Measurements from ENCODE around the gene KDM4C.
"Not testable (repeated sequence)": the region's sequence is repeated elsewhere in the genome, so short reads cannot be mapped to it uniquely, and the experiment has no call there.

KDM4C gene

DNA sequence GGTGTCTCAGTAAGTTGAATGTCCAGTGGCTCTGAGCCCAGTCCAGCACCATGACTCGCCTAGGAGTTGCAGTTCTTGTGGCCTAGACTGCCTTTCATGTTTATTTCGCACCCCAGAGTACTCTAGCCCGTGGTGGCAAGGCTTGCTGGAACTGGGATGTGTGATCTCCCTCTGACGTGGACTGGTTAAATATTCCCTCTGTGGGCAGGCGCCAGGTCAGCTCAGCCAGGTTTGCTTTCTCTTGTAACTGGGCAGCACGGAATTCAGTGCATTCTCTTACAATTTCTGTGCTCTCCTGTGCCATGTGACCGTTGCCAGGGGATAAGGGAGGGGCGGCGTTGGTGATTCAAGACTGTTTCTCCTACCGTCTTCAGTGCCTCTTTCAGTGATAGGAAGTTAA, 270.8 kb downstream of the KDM4C start:
- no peak for FAIRE-seq
- DNase-seq (ENCODE audit: low spot score): no peak

DNA sequence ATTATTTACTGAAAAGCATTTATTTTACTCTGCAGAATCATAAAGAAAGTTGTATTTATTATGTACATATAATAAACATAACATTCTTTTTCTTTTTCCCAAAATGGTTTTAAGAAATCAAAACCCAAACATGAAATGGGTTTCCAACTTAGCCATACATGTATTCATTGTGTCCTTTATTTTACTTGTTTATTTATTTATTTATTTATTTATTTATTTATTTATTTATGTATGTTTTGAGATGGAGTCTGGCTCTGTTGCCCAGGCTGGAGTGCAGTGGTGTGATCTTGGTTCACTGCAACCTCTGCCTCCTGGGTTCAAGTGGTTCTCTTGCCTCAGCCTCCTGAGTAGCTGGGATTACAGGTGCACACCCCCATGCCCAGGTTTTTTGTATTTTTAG, 273.2 kb downstream of the KDM4C start:
- FAIRE-seq; DNase-seq (ENCODE audit: low spot score): not testable (repeated sequence)

DNA sequence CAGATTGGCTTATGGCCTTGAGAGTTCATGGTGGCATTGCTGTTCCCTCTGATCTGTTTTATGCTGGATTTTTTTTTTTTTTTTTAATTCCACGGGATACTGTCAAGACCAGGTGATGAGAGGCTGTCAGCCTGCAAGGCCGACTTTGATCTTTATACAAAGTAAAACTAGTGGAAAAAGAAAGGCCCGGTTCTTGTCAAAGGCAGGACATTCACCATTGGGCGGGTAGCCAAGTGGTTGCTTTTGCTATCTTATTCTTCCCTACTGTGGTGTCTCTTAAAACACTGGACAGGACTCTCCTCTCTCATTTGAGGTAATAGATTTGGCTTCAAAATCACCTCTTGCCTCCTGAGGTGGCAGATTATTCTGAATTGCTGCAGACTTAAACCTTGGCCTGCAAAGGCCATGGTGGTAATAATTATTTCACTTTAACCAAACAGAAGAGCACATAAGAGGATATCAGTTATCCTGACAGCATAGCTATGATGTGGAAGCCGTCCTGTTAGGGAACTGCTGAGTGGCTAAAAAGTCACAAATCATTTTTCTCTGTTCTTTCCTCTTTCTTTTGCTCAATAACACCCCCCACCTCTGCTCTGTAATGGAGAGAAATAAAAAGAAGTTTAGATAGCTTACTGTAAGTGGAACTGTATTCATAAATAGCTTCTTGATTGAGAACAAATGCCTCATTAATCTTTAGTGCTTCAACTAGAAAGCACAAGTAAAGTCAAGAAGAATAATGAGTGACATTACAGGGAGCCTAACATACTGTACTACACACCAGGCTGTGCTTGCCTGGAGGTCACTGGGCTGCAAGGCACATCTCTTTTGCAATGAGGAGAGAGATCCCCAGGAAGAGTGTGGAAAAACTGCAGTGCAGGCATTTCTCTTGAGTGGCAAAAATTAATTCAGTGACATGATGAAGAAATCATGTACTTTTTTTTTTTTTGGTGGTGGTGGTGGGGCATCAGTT, 275.6 kb downstream of the KDM4C start:
- DNase-seq (ENCODE audit: low spot score): no peak
- FAIRE-seq: no peak

DNA sequence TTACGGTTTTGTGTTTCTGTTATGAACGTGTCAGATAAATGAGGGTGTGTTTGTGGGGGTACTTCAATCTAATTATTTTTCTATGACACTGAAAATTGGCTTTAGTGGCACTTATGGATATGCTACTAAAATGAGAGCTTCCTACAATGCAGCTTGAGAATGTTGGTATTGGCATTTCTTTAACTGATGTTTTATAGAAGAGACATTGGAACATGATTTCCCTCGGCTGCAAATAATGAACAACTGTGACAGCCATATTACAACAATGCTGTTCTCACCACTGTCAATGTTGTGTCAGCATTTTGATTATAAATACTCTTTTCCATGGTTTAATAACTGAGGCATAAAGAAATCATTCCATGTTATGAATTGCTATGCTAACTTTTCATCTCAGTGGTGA, 279.4 kb downstream of the KDM4C start:
- FAIRE-seq: no peak

DNA sequence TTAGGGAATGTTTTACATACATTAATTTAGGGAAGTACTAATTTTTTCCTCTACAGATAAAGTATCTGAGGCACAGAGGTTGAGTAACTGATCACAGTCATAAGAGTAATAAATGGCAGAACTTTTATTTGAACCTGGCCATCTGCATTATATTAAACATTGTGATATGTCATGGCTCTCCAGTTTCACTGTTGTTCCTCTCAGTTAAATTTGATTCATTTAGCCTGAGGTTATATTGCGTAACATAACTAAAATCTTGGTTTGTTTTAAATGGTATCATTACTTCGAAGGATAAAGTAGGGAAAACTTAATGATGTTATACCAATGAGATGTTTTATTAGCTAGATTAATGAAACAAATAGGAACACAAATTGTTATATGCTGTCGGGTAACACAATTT, 284.4 kb downstream of the KDM4C start:
- no peak for DNase-seq (ENCODE audit: low spot score)
- no peak for FAIRE-seq

More for the DNA sequence above, 279.4 kb downstream of the KDM4C start:
- no peak for DNase-seq (ENCODE audit: low spot score)

DNA sequence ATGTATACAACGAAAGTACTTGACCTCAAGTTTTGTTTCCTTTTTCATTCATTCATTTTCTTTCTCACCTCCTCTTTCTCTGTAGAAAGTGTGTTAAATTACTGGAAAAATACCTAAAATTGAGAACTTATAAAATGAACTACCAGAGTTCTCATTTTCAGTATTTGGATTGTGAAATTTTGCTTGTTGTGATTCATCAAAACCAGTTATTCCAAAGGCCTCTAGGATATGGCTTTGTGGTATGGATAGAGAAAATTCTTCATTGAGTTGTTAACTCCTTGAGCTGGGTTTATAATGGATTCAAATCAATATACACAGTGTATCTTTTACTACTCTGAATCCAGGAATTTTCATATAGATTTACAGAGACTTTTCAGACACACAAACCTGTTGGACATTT, 287.6 kb downstream of the KDM4C start:
- FAIRE-seq (no peak), DNase-seq (ENCODE audit: low spot score) (no peak)

DNA sequence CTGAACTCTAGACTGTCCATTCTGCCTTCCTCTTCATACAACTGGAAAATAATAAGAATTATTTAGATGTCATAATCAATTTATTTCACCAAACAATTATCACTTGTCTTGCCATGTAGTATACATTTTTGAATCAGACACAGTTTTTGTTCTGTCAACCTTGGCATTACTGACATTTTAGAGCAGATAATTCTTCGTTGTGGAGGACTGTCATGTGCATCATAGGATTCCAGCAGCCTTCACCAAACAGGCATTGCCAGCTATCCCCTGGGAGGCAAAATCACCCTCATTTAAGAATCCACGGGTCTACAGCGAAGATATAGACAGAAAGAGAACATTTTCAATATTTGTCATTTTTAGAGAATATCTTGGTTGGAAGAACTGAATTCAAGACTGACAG, 293.9 kb downstream of the KDM4C start:
- FAIRE-seq (no peak), DNase-seq (ENCODE audit: low spot score) (no peak)

DNA sequence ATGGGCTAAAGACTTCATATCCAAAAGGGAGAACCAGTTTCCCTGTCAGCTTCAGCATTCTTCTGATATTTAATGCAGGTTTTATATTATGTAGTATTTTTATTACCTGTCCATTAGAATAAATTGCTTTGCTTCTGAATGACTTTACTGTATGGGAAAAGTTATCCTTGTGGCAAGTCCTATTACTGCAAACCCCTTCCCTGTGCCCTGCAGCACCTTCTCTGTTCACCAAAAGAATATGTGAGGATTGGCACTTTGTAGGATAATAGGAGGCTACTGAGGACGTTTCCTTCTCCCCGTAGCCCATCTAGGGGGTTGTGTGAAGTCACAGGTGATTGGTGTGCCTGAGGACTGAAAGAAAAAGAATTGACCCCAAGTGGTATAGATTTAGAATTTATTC, 296.1 kb downstream of the KDM4C start:
- no peak for DNase-seq (ENCODE audit: low spot score)
- FAIRE-seq: no peak

DNA sequence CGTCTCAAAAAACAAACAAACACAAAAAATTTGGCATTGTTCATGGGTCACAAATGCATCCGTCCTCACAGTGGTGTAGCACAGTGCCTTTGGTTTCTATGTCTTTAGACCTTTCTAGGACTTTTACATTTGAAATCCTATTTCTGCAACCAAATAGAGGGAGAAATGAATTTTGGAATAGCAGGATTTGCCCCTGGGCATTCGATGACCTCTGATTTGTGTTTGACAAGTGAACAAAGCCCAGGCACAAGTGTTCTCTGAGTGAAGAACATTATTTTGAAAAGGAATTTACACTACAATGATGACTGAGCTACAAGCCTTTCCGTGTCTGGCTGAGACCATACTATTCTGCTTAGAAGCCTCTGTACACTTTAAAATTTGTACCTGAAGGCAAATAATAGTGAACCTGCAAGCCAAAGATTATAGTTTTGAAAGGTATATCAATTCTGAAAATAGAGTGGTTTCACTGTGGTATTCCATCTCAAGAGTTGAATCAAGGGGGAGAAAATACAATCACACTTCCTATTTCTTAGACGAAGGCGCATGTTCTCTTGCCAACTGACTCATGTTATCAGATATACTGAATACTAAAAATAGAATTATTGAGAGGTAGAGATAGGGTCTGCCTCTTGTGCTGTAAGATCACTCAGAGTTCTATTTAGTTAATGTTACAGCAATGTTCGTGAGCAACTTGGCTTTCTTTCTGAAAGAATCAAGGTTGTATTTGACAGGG, 297.6 kb downstream of the KDM4C start:
- DNase-seq (ENCODE audit: low spot score) (no peak), FAIRE-seq (no peak)

DNA sequence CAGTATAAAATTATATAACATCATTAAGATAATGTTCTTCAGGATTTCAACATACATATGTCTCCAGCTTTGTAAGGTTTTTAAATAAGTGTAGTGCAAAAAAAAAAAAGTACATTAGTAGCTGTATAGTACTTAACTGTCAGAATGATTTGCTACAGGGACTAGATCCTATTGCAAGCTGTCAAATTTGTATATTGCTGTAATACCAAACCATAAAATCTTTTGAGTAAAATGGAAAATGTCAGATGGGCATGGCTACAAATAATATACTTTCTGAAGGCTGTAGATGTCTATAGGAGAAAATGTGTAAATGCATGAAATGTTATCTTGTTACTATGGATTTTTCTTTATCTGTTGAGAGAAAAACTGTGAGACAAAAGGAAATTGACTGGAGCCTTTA, 298.5 kb downstream of the KDM4C start:
- no peak for DNase-seq (ENCODE audit: low spot score)
- FAIRE-seq: no peak

DNA sequence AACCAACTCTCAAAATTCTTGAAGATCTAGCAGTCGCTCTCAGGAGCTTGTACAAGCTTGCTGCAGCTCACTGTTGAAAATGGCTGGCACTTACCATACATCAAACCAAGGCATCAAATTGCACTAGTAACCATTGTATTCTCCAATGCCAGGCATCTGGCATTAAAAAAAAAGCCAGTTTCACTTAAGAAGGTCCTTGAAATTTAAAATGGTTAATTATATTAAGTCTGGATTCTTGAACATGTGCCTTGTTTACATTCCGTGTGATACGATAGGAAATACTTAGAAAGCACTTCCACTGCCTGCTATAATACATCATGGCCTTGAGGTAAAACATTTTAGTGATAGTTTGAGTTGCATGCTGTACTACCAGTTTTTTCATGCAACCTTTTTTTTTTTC, 300.7 kb downstream of the KDM4C start:
- FAIRE-seq (no peak), DNase-seq (ENCODE audit: low spot score) (no peak)

DNA sequence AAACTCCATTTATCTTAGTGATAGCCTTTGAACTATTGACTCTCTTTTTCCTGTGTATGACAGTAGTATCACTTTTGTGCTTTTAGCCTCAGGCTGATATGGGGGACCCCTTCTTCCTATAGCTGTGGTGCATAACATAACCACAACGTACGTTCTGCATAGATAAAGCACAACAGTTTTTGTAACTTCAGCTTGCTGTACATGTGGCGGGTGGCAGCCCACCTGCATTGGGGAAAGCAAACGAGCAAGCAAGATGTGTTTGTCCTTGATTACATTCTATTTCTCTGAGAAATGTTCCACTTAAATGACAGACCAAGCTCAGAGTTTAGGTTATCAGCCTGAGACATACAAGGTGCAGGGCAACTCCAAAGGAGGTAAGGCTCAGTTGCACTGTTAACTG, 309.4 kb downstream of the KDM4C start:
- DNase-seq (ENCODE audit: low spot score) (no peak), FAIRE-seq (no peak)

DNA sequence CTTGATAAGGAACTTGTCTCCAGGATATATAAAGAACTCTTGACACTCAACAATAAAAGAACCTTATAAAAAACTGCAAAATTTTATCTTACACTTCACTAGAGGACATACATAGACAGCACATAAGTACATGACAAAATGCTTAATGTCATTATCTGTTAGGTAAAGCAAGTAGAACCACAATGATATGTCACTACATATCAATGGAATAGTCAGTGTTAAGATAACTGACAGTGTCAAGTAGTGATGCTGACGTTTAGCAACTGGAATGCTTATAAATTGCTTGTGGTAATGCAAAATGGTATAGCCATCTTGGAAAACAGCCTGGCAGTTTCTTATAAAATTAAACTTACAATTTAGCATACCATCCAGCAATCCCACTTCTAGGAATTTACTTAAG, 314.1 kb downstream of the KDM4C start:
- DNase-seq (ENCODE audit: low spot score): no peak
- no peak for FAIRE-seq

DNA sequence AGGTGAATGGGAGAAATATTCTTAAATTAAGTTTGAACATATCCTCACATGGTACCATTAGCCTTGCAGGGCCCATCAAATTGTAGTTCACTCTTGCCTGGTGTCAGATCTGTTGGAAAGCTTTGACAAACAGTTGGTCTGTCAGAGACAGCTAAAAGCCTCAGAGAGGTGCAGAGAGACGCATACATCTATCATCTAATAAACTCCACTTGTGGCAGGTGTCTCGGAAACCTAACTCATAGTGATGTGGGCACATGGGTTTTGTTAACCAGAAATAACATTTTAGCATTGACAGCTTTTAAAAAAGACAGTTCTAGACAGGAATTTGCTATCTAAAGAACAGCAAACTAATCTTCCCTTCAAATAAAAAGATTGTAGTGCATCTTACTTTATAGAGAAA, 315.9 kb downstream of the KDM4C start:
- FAIRE-seq: no peak
- no peak for DNase-seq (ENCODE audit: low spot score)

DNA sequence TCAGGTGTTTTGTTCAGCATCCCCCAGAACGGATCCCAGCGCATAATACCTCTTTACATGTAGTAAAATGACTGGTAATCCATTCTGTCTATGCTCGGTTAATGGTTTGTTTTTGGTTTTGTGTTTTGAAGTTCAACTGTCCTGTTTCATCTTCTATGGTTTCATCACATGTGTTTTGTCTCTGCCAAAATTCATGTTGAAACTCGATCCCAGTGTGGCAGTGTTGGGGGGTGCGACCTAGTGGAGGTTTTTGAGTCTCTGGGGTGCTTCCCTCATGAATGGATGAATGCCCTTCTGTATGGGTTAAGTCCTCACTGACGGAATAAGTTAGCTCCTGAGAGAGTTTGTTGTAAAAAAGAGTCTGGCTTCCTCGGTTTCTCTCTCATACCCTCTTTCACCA, 317.4 kb downstream of the KDM4C start:
- FAIRE-seq: no peak
- no peak for DNase-seq (ENCODE audit: low spot score)

DNA sequence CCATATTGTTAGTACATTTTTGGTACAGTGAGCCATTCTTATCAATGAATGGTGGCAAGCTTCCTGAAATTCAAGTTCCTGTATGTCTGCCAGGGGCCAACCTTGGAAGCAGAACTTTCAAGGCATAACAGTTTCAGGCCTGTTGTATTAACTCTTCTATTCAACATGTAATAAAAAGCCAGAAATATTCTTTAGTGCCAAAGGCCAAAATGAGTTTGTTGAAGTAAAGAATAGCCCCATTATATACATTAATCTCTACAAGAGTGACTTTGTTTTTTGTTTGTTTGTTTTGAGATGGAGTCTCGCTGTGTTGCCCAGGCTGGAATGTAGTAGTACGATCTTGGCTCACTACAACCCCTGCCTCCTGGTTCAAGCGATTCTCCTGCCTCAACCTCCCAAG, 321.3 kb downstream of the KDM4C start:
- DNase-seq (ENCODE audit: low spot score): no peak
- FAIRE-seq: no peak

DNA sequence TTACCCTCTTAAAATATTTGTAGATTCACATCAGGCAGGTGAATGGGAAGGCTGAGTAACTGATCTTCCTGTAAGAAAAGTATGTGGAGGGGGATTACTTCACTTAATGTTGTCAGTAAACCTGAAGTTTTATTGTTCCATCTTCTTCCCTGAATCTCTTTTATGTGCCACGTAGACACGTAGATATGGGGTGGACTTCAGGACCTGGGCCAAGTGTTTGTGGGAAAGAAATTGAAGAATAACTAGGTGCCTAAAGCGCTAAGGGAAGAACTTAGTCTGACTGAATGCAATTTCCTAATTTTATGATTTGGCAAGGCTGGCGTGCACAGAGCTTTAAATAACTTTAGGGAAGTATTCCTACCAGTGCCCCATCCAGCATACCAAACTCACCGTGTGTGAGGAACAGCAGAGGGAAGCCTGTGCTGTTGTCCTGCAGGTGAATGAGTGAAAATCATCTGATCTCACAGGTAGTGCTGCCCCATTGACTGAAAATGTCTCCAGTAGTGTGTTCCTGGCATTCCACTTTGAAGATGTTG, 323.4 kb downstream of the KDM4C start:
- no peak for FAIRE-seq
- DNase-seq (ENCODE audit: low spot score): no peak

DNA sequence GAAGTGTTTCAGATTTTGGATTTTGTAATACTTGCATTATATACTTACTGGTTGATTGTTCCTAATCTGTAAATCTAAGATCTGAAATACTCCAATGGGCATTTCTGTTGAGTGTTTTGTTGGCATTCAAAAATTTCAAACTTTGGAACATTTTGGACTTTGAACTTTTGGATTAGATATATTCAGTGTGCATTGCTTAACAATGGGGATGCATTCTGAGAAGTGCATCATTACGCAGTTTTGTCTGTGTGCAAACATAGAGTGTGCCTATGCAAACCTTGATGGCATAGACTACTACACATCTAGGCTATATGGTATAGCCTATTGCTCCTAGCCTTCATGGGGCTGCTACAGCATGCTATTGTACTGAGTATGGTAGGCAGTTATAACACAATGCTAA, 325.4 kb downstream of the KDM4C start:
- FAIRE-seq: no peak
- no peak for DNase-seq (ENCODE audit: low spot score)

DNA sequence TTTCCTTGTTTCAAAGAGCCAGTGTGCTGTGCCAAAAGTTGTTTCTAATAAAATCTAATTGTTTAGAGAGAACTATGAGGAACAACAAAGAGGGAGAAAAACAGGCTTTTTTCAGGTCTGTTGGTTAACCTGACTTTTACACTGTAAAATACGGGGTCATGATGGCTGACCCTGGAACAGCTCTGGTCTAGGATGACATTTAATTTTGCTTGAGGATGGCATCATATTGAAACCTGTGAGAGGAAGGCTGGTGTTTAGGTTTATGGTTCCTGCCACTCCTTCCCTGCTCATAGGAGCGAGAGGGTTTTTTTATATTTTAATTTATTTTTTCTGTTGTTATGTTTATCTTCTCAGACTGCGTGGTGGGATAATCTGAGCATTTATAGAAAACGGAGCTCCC, 327.6 kb downstream of the KDM4C start:
- FAIRE-seq (no peak), DNase-seq (ENCODE audit: low spot score) (no peak)

DNA sequence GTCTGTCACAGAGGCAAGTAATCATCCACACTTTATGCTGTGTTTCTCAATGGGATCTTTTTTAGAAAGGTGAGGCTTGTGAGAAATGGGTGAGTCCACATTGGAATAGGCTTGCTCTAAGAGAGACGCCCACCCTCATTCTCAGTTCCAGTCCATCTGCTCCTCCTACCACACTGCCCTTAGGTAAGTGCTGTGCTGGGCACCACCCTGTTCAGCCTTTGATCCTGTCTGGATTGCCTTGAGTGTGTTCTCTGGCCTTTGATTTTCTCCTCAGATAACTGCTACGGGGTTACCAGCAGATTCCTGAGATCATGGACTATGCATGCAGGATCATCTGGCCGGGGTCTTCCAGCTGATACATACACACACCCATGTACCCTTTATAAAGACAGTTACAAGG, 328.6 kb downstream of the KDM4C start:
- DNase-seq (ENCODE audit: low spot score): no peak
- no peak for FAIRE-seq

DNA sequence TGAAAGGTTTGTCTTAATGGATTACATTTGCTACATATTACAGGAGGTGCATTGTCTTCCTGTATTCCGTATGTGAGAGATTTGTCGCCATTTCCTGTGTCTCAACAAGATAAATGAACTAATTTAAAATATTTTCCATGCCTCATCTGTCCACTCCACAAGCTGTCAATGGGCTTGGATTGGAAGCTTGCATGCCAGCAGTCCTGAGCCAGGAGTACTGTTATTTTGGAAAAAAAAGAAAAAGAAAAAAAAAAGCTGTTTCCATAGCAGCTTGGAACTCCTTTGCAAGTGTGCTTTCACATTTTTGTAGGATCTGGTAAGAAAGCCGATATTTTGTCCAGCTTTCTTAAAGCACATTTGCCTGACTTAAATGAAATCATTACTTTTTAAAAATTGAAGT, 330.8 kb downstream of the KDM4C start:
- FAIRE-seq (no peak), DNase-seq (ENCODE audit: low spot score) (no peak)

DNA sequence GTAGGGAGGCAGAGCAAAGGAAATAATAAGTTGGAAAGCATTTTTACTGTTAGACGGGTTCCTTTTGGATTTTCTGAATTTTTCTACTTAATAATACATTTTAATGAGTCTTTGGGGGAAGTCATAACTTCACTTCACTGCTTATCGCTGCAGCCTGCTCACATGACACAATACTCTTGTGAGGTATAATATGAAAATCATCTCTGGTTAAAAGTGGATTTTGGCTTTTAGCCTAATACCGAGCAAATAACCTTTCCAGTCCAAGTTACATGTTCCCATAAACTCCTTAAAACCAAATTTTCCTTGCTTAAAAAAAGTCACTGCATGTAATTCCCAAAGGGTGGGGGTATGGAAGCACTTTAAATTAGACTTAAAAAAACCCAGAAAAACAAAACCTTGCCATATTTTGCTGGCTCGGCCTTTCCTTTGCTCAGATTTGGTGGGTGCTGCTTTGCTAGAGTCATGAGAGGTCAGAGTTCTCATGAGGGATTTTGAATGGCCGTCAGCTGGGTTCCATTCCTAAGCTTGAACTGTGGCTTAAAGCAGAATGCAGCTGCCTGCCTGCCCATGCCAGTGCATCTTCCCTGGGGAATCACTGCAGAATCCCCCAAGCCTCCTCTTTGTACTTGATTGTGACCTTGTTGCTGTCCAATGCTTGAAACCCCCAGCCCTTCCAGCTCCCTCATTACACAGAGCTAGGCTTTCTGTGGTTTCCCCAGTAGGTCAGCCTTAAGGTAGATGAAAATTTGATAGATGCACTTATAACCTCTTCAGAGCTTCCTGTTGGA, 331.8 kb downstream of the KDM4C start:
- no peak for DNase-seq (ENCODE audit: low spot score)
- no peak for FAIRE-seq
